GM18502 (cell line): ENCODE data around the gene LAMA2.

ENCODE experiments used
- ATAC-seq: cut with Tn5 transposase; IDR thresholded peaks from one replicate; pipeline ENCODE4 v1.9.1; 2021; ENCODE audit warnings: mild to moderate bottlenecking; ENCODE audit not compliant: unreplicated experiment, poor library complexity

LAMA2 gene

DNA sequence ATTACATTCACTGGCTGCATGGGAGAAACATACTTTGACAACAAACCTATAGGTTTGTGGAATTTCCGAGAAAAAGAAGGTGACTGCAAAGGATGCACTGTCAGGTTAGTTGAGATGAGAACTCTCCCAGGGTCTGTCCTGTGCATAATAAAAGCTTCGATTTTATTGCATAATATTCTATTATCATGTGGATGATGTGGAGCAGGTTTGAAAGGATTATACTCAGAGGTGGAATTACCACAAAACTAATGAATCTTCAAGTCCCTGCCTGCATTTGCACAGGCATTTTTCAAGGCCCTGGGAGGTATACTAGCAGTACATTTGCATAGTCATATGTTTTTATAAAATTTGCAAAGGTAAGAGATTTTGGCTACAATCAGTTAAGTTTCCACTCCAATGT is 577.3 kb downstream of the LAMA2 start:
- no peak for ATAC-seq

DNA sequence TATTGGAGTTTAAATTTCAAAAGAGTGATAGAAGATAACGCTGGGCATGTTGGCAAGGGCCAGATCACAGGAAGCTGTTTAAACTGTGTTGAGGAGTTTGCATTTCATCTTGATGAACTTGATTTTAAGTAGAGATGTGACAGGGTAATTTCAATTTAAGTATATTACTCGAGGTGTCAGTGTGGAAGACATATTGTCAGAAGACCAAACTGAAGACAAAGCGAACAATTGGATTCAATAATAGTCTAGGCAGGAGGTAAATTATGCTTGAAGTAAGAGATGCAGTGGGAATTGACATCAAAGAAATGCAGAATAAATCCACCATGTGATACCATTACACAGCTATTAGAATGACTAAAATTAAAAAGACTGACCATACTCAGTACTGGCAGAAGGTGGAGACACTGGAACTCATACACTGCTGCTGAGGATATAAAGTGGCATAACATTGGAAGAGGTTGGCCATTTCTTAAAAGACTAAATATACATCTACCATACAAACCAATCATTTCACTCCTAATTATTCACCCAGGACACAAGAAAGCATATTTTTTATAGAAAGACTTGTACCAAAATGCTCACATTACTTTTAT is 586.2 kb downstream of the LAMA2 start:
- ATAC-seq, result no peak

DNA sequence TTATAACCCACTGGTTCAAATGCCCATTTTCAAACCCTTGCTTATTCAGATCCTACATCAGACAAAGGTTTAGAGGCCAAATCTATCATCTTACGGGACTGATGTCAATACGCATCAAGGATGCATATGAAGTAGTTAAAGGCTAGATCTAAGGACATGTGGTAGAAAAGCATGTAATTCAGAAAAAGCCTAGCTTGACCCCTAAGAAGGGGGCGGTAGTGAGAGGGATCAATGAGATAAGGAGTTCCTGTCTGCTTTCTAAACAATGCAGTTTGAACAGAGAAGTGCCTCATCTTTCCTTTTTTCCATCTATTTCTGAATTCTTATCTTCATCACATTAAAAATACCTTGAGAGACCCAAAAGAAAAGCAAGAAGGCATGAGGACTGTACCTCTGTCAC is 589.3 kb downstream of the LAMA2 start:
- ATAC-seq, result no peak

DNA sequence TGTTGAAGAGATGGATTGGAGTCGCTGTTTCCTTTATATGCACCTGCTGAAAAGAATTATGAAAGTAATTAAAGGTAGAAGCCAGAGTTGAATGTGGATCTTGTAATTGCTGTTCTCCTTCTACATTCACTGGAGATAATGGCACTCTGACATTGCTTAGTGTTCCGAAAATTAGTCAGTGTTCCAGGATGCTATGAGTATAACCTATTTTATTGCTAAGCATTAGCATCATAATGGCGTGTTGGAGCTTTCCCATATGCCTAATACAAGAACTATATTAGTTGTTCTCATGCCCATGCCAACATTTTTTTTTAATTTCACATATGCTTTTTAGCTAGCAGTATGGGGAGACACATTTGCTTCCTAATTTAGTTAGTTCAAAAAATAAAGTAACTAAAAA is 590.6 kb downstream of the LAMA2 start:
- ATAC-seq, result no peak

DNA sequence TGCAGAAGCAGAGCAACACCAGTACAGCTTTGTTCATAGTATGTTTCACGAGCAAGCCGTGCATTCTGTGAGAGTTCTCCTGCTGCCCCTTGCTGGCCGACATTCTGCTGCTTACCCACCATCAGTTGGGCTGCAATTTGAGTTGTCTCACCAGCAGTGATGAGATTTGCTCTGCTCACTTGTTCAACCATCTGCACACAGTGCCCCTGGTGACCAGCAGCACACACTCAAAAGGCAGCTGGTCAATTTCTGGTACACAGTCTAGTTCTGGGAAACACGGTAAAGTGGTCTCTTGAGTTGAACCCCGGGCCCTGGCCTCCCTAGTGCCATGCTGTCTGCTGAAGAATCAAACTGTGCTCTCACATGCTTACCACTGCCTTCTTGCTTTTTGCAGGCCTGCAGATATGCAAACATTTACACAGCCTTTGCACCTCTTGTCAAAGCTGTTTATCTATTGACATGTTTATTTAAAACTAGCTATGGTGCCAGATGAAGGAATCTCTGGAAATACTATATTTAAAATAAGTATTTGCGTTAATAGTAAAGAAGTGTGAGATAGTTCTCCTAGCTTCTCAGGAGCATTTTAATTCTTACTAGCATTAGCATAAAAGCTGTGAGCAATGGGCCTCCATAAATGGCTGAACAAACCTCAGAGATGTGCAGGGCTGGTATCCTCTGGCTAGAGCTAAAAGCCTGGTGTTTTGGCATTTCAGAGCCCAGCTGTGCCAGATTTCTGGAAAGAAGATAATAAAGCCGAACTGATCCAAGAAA is 592.7 kb downstream of the LAMA2 start:
- ATAC-seq, result no peak

DNA sequence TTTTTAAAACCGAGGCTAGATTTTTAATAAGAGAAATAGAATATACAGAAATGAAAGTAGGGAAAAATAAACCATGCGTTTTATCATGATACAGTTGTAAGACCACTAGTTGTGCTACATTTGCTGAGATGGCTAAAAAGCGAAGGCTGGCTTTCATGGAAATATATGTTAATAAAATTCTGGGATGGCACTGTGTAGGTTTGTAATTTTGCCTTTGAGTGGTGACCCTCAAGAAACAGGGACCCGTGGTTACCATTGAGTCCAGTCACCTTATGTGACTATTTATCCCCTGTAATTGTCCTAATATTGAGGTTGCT is 593.3 kb downstream of the LAMA2 start:
- no peak for ATAC-seq

DNA sequence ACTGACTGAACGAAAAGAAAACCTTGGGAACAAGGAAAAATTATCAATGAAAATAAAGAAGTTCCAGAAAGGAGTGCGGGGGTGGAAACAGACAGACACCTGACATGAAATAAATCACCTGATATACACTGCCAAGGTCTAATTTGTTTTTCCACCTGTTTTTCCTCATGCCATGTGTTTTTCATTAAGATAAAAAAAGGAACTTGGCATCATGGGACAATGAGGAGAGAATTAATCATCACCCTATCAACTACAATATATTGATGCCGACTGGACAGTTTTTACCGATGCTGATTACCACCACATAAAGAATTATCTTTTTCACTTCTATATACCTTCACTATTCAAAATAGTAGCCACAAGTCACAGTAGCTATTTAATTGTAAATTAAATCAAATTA is 593.9 kb downstream of the LAMA2 start:
- no peak for ATAC-seq

DNA sequence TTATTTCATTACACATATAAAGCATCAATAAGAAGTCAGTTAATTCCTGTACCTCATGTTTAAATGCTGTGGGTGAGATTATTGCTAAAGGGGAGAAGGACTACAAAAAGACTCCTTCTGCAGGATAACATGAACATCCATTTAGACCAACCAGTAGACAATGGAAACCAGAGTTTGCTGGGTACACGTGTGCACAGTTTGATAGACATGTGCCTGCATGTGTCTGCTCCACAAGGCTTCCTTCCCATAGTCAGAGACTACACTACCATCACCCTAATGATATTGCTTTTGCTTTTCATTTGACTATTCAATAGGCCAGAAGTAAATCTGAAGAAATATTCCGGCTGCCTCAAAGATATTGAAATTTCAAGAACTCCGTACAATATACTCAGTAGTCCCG is 595.4 kb downstream of the LAMA2 start:
- ATAC-seq, result no peak

DNA sequence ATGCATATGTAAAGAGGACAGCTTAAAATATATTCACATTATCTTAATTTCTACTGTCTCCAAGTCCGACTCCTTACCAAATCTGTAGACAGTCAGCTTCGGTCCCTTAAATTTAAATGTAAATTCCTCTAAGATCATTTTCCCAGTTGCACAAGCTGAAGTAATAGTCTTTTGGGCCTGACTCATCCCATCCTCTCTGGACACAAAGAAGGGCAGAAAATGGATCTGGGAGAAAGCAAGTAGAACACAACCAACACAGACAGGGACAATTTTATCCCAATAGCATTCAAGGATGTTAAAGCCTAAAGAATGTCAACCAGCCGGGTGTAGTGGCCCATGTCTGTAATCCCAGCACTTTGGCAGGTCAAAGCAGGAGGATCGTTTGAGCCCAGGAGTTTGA is 598.8 kb downstream of the LAMA2 start:
- ATAC-seq, result no peak

DNA sequence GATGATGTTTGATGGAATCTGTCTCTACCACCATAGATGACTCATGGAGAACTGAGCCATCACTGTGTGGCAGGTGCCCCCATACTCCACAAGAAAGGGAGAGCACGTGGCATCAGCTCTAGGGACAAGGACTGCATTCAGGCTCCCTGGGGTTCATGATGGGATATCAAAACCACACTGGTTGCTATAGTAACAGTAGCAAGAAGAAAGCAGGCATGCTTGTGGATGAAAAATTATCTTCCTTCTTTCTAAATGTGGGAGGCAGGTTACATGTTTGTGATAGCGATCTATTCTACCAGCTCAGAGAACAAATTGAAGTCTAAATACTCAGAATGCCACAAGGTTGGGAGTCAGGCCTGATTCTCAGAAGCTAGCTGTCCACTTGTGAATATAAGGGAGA is 602.8 kb downstream of the LAMA2 start:
- no peak for ATAC-seq

DNA sequence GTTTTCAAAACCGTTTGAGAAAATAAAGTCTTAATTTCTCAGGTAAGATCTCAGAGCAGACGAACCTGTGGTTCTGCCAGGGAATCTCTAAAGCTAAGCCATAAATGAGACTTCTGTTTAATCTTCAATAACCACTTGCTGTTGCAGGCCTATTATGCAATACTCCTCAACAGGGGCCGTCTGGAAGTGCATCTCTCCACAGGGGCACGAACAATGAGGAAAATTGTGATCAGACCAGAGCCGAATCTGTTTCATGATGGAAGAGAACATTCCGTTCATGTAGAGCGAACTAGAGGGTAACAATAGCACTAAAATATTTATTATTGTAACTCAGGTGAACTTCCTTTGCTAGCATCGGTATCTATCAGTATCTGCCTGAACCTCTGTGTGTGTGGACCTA is 603.4 kb downstream of the LAMA2 start:
- no peak for ATAC-seq

DNA sequence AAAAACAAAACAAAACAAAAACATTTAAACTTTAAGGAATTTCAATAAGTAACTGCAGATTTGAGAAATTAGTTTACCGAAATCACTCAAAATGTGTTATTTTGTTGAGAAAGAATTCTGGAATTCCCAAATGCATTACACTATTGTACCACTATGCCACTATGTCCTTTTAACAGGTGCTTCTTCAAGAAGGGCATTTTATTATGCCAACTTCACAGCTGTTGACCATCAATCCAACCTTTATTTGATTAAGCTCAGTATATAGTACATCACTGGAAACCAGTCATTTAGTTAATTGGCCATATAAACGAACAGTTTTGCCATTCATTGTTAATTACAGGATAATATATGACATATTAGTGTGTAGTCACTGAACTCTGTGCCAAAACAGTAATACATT is 605.4 kb downstream of the LAMA2 start:
- ATAC-seq, result no peak

DNA sequence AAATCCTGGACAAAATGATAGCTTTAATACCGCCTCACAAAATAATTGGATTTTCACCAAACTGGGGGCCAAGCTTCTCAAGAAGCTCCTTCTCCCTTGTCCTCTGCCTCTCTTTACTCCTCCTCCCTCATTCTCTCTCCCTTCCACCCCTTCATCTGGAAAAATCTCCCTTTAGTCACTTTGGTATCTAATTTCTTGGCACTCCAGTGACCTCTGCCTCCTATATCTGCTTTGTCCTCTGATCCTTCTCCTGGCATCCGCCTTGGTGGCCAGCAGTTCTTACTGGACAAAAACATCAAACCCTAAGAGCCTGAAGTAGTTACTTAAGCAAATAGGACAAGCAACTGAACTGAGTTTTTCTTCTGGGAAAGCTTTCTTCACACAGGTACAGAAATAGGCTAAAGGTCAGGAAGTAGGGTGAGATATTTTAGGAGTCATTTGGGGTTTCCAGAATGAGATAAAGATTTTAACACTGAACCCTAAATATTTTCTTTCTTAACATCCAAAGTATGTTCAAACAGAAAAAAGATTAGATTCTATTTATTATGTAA is 606.4 kb downstream of the LAMA2 start:
- ATAC-seq, result no peak

DNA sequence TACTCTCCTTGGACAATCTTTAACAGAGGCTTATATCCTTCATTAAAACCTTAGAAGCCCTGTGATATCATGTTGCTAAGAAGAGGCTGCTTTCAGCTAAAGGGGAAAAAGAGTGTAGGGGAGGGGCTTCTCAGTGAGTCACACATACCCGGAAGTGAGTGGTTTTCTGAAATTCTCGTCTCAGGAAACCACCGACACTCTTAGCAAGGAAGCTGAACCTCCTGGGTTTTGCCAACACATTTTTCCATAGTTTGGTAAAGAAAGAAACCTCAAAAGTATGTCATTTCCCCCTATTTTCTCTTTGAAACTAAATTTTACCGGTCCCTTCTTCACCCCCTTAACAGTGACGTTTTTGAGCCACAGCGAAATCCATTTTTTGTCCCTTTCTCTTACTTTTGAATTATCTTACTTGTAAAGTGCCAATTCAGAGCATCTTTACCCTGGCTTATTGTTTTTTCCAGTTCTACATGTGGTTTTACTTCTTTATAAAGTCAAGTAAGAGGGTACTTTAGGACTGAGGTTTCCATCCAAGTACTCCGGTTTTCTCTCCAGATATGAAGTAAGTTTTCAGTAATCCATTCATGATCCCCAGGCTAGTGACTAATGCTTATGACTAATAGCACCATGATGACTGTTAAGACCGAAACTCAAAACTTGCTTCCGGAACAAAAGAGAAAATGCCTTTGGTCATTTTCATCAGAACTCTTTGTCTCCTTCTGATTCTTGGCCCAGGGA is 607.8 kb downstream of the LAMA2 start:
- ATAC-seq, result peak; percentile 91

DNA sequence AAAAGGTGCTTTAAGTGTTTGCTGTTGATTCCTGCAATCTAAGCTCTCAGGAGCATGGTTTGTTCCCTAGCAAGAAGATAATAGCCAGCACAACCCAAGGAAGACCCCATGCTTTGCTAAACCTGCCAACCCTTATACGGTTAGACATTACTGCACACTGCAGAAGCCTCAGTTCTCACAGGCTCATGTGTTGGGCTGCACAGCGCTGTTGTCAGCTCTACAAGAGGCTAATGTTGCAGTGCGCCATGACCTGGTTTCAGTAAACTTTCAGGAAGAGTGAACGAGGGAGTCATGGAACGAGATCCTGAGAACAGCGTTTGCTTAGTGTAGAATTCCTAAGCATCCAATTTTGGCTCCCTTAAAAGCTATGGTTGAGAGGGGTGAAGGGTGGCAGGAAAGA is 608.5 kb downstream of the LAMA2 start:
- no peak for ATAC-seq

DNA sequence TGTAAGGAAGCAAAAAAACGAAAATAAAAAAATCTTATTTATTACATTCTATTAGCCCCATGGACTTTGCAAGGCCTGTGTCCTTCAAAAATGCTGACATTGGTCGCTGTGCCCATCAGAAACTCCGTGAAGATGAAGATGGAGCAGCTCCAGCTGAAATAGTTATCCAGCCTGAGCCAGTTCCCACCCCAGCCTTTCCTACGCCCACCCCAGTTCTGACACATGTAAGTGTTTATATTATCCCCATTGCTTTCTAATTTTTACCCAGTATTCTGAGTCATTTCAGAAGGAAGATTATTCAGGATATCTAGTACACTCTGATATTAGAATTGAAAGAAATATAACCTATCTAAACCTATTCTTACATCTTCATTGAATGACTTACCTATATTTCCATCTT is 609.3 kb downstream of the LAMA2 start:
- ATAC-seq, result no peak

DNA sequence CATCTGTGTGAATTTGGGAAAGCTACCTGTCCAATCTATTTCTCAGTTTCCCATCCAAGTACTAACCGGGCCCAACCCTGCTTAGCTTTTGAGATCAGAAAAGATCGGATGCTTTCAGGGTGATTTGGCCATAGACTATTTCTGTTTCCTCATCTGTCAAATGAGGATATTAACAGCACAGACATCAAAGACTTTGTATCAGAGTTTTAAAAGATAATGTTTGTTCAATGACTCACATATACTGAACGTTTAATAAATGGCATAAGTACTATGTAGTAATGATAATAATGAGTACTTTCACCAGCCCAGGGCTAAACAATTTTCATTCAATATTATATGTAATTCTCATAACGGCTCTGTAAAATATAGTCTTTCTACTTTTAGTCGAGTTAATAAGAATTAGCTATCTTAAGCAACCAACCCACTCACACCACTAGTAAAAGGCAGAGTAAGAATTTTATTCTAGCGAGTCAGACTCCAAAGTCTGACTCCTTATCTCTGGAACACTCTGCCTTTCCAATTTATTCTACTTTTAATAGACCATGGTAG is 610.5 kb downstream of the LAMA2 start:
- ATAC-seq, result no peak

DNA sequence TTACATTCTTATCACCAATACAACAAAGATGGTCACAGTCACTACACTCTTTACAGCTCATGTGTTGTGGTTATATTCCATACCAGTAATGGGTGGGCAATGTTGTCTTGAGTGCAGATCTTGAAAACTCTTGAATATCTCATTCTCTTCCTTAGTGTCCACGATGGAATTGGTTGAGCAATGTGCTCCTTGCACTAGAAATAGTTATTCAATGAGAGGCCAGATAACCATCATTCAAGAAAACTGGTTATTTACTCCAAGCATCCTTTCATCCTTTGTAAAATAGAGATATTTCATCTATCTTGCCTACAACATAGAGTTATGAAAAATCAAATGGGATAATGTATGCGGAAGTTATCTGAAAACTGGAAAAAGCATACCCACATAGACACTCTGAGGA is 611.2 kb downstream of the LAMA2 start:
- ATAC-seq, result no peak

DNA sequence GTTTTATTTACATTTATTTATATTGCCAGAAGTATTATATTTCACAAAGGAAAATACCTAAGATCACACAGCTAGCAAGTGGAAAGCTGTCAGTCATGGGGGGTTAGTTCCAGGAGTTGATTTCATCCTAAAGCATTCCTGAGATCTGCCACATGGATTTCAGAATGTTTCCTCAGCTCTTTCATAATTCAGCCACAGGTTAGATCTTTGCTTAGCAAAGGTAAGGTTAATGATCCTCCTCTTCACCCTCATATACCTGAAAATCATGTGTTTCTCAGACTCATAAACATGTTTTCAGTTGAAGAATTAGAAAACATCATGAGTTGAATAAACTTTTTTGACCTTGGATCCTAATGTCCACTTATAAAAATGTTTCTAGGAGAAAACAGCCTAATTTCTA is 611.6 kb downstream of the LAMA2 start:
- no peak for ATAC-seq

DNA sequence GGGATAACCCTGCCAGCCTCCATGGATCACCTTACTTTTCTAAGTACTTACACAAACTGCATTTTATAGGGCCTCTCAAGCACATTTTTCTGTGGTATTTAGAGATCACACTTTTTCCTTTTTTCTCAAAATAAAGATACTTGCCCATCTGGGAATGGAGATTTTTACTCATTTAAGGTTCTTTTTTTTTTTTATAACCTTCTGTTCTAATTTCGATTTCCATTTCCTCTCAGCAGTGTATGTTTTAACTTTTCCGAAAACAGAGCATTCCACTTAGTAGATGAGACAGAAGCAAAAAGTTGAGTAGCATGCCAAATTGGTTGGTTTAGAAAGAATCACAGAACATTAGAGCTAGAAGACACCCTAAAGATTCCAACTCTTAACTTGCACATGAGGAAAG is 612.7 kb downstream of the LAMA2 start:
- no peak for ATAC-seq
